GM12878 (cell line): ENCODE data around the gene SUGP2. TPM values are rescaled to one million over a fixed set of nuclear protein-coding genes. Genes with fewer than 3 reads are reported as not detected.

ENCODE experiments used
- ATAC-seq: fragments of 200-7000 bp; cut with Tn5 transposase; 3 replicates; pipeline ENCODE4 v1.9.1; 2020; ENCODE audit warnings: mild to moderate bottlenecking, moderate library complexity
- BruUV-seq: library from RNA; stranded (reverse); fragments of 400-500 nt; replicated peaks from 2 replicates; lab custom pipeline; 2021; lab: Mats Ljungman, UMichigan
- CTCF ChIA-PET: fragments of 300-600 bp; sonication (Branson Sonifier 250); formaldehyde crosslinking; extraction: SDS; loops from one replicate; lab custom pipeline; 2021; ENCODE audit warnings: inconsistent platforms; lab: Yijun Ruan, JAX
- POLR2A ChIA-PET: fragments of 350-600 bp; formaldehyde crosslinking; extraction: SDS; loops from one replicate; lab custom pipeline; 2021; ENCODE audit warnings: inconsistent platforms; lab: Charles Lee
- RAD21 ChIA-PET: fragments of 300-600 bp; sonication (Branson Sonifier 250); formaldehyde crosslinking; loops from one replicate; lab custom pipeline; 2023; ENCODE audit warnings: antibody characterized with exemption; ENCODE audit not compliant: unreplicated experiment; lab: Charles Lee
- SMC1A ChIA-PET: fragments of 300-600 bp; sonication (Branson Sonifier 250); formaldehyde crosslinking; loops from one replicate; lab custom pipeline; 2023; ENCODE audit not compliant: unreplicated experiment, uncharacterized antibody; lab: Charles Lee
- DNase-seq: peaks from one replicate; pipeline ENCODE4 v3.0.0-alpha.2; 2011; ENCODE audit warnings: low read depth, low spot score
- FAIRE-seq: peaks from 3 replicates; lab custom pipeline; 2011; peaks lifted over from hg19 to GRCh38; lab: Jason Lieb, UNC
- H2AFZ ChIP-seq: 2 replicates; pipeline ENCODE4 v1.6.0; 2011; ENCODE audit warnings: low read depth, low read length, control low read depth; ENCODE audit not compliant: control insufficient read depth
- H3K27ac ChIP-seq: 2 replicates; pipeline ENCODE4 v1.5.1; 2011; ENCODE audit warnings: control low read depth; ENCODE audit not compliant: control insufficient read depth, insufficient read depth
- H3K27me3 ChIP-seq, 2 experiments: replicated peaks in 1 of 2; 2 replicates each; pipeline versions ENCODE4 v1.6.0 to v1.6.1; 2011; ENCODE audit warnings: low read length in 1 of 2; ENCODE audit not compliant: control insufficient read depth in 2 of 2, insufficient read depth in 2 of 2
- H3K36me3 ChIP-seq, 2 experiments: 2 replicates each; pipeline ENCODE4 v1.5.1; 2011; ENCODE audit warnings: low read length in 1 of 2; ENCODE audit not compliant: control insufficient read depth in 2 of 2, insufficient read depth in 2 of 2
- H3K4me1 ChIP-seq: 2 replicates; pipeline ENCODE4 v1.6.1; 2011; ENCODE audit warnings: mild to moderate bottlenecking, low read length, moderate library complexity, mixed read lengths; ENCODE audit not compliant: control insufficient read depth, insufficient read depth
- H3K4me2 ChIP-seq: 2 replicates; pipeline ENCODE4 v1.6.0; 2011; ENCODE audit warnings: control low read depth; ENCODE audit not compliant: control insufficient read depth, insufficient read depth
- H3K4me3 ChIP-seq: fragments of 200-600 bp; sonication (generic); 2 replicates; pipeline ENCODE4 v1.5.1; 2016
- H3K79me2 ChIP-seq: 2 replicates; pipeline ENCODE4 v1.6.0; 2011; ENCODE audit warnings: low read length; ENCODE audit not compliant: control insufficient read depth, insufficient read depth
- H3K9ac ChIP-seq: 2 replicates; pipeline ENCODE4 v1.8.0; 2011; ENCODE audit warnings: low read length, control low read depth, mixed read lengths; ENCODE audit not compliant: control insufficient read depth, insufficient read depth
- H3K9me3 ChIP-seq: replicated peaks from 3 replicates; pipeline ENCODE4 v1.5.1; 2011; ENCODE audit warnings: mild to moderate bottlenecking, low read length; ENCODE audit not compliant: control insufficient read depth, insufficient read depth
- H4K20me1 ChIP-seq: 2 replicates; pipeline ENCODE4 v1.6.0; 2011; ENCODE audit not compliant: control insufficient read depth, insufficient read depth
- HDAC2 ChIP-seq: fragments of 200-600 bp; sonication (generic); IDR thresholded peaks from 2 replicates; pipeline ENCODE4 v1.6.1; 2017
- MEF2B ChIP-seq: fragments of 450-650 bp; IDR thresholded peaks from 2 replicates; pipeline ENCODE4 v1.6.1; 2018; ENCODE audit warnings: mild to moderate bottlenecking, moderate library complexity; ENCODE audit not compliant: partially characterized antibody, poor library complexity, severe bottlenecking
- SIN3A ChIP-seq: IDR thresholded peaks from 2 replicates; pipeline ENCODE4 v1.6.1; 2012; ENCODE audit warnings: low read depth, low read length, improper control_type of control experiment
- SIX5 ChIP-seq: IDR thresholded peaks from 2 replicates; pipeline ENCODE4 v1.6.1; 2011; ENCODE audit warnings: mild to moderate bottlenecking, low read depth, low read length, moderate library complexity; ENCODE audit not compliant: severe bottlenecking
- SMAD1 ChIP-seq: fragments of 450-650 bp; IDR thresholded peaks from 2 replicates; pipeline ENCODE4 v1.6.1; 2018; ENCODE audit warnings: mild to moderate bottlenecking, low read depth; ENCODE audit not compliant: partially characterized antibody
- SREBF2 ChIP-seq: IDR thresholded peaks from 2 replicates; pipeline ENCODE4 v1.6.1; 2012; ENCODE audit warnings: mild to moderate bottlenecking, low read length
- YBX1 ChIP-seq: fragments of 450-650 bp; IDR thresholded peaks from 2 replicates; pipeline ENCODE4 v1.6.1; 2016; ENCODE audit warnings: antibody characterized with exemption
- ZNF384 ChIP-seq: IDR thresholded peaks from 2 replicates; pipeline ENCODE4 v1.6.1; 2012; ENCODE audit warnings: low read depth, mild to moderate bottlenecking, low read length, improper control_type of control experiment, borderline replicate concordance
- ZSCAN29 ChIP-seq: fragments of 450-650 bp; IDR thresholded peaks from 2 replicates; pipeline ENCODE4 v1.6.1; 2017; ENCODE audit warnings: mild to moderate bottlenecking, moderate library complexity
- ZZZ3 ChIP-seq: IDR thresholded peaks from 2 replicates; pipeline ENCODE4 v1.6.1; 2011; ENCODE audit warnings: low read depth; ENCODE audit not compliant: control insufficient read depth, insufficient read length
- whole genome bisulfite sequencing: methylation state at CpG from one replicate; pipeline ENCODE4 v1.1.6; 2016; ENCODE audit warnings: low lambda C conversion rate; ENCODE audit not compliant: insufficient replicate concordance, insufficient coverage; ENCODE audit errors: missing lambda C conversion rate; 5-methylcytosine and 5-hydroxymethylcytosine counted together
- in situ Hi-C: fragments of 300-500 bp; cut with MboI; formaldehyde crosslinking; loops from 9 replicates; pipeline ENCODE4 v1.14.3; 2018; ENCODE audit warnings: mixed read lengths
- intact Hi-C: fragments of 100-400 bp; cut with micrococcal nuclease; formaldehyde crosslinking; loops from one replicate; pipeline ENCODE4 v1.14.2; 2022; ENCODE audit not compliant: unreplicated experiment
- polyA plus RNA-seq, 11 experiments: library from polyadenylated mRNA; depleted of rRNA in 4 of 11; unstranded in 6 of 11; stranded (reverse) in 5 of 11; fragments of >200 nt; fragmentation: Nextera tagmentation in 4 of 11; fragmentation: Illumina TruSeq in 1 of 11; extraction: Ambion mirVana in 4 of 11; extraction: Trizol in 1 of 11; gene quantifications; 1 replicate in 1 of 11; 2 replicates in 10 of 11; pipeline versions ENCODE4 v1.2.1 to v1.2.3, GENCODE V29; 2011 to 2016; ENCODE audit warnings: inconsistent platforms in 2 of 11, missing spikeins in 2 of 11, low read depth in 1 of 11
- total RNA-seq, 4 experiments: library from RNA; depleted of rRNA in 3 of 4; stranded (reverse); fragments of >200 nt in 3 of 4; fragmentation: Illumina TruSeq in 1 of 4; extraction: Trizol in 1 of 4; gene quantifications; 2 replicates each; pipeline versions ENCODE4 v1.2.1 to v1.2.3, GENCODE V29; 2013 to 2021
- TF ChIP-seq, protein P1 (sequence below): fragments of 450-650 bp; formaldehyde crosslinking; IDR thresholded peaks from 2 replicates; pipeline ENCODE4 v1.4.0; 2020; ENCODE audit warnings: mild to moderate bottlenecking, moderate library complexity

Gene SUGP2
- total and polyA plus RNA-seq, 10 of the 15 experiments (the other 5 are each of a cell fraction or from before 2014, with no cell fraction given): 15.0 to 120 (median 57.2) TPM

DNA sequence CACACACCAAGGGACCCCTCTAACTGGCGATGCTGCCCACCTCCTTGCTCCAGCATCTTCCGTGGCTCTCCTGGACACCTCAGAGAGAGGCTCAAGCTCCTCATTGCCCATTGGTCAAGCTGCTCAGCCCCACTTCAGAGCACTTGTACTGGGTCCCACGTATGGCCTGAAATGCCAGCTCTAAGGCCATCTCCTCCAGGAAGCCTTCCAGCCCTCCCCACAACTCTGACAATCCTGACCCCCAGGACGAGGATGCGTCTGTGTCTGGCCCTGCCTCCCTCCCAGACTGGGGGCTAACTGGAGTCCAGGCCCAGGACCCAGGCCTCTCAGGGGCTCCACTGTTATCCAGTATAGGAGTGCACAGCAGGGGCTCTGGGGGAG is 84.4 kb downstream of the SUGP2 start (continued):
- TF ChIP-seq, protein P1, sequence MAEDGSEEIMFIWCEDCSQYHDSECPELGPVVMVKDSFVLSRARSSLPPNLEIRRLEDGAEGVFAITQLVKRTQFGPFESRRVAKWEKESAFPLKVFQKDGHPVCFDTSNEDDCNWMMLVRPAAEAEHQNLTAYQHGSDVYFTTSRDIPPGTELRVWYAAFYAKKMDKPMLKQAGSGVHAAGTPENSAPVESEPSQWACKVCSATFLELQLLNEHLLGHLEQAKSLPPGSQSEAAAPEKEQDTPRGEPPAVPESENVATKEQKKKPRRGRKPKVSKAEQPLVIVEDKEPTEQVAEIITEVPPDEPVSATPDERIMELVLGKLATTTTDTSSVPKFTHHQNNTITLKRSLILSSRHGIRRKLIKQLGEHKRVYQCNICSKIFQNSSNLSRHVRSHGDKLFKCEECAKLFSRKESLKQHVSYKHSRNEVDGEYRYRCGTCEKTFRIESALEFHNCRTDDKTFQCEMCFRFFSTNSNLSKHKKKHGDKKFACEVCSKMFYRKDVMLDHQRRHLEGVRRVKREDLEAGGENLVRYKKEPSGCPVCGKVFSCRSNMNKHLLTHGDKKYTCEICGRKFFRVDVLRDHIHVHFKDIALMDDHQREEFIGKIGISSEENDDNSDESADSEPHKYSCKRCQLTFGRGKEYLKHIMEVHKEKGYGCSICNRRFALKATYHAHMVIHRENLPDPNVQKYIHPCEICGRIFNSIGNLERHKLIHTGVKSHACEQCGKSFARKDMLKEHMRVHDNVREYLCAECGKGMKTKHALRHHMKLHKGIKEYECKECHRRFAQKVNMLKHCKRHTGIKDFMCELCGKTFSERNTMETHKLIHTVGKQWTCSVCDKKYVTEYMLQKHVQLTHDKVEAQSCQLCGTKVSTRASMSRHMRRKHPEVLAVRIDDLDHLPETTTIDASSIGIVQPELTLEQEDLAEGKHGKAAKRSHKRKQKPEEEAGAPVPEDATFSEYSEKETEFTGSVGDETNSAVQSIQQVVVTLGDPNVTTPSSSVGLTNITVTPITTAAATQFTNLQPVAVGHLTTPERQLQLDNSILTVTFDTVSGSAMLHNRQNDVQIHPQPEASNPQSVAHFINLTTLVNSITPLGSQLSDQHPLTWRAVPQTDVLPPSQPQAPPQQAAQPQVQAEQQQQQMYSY (CRISPR knock-in tag): no peak
- no peak for TF ChIP-seq SREBF2
- no peak for TF ChIP-seq SMAD1
- TF ChIP-seq YBX1: no peak
- TF ChIP-seq SIX5: no peak

DNA sequence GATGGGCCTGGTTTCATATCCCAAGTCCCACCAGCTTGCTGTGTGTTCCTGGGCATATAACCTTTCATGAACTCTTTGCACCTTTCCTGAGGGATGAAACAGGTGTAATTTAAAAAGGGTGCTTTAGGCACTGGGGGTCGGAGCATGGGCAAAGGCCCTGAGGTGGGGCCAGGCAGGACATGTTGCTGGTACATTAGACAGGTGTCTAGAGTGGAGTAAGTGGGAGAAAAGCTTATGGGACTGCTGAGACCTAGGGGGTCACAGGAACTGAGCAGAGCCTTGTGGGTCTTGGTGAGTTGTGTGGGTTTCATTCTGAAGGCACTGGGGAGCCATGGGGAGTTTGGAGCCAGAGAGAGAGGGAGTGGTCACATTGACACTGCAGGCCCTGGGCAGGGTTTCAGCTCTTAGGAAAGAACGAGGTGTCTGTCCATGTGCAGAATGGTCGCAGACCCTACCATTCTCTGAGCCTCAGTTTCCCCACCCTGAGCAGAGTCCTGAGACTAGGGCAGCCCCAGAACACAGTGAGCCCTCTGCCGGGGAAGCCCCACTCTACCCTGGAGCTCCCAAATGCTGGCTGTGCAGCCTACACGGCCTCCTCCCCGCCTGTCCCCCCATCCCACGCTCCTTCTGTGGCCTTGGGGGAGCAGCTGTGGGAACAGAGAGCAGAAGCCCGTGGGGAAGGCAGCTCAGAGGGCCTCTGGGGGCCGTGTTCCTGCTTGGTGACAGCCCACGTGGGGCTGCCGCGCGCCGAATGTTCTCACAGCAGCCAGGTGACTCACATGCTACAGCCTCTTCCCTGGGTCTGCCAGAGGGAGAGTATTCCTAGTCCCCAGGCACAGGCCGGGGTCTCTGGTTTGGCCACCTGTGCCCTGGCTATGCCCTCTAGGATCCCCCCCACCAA is 85.0 kb downstream of the SUGP2 start:
- ATAC-seq: no peak
- ChIA-PET POLR2A (no interaction called here), SMC1A (interaction anchor here (0.6 to 0.9 kb wide), 3 partner anchors 39 to 874 kb away, joined by 3 to 4 read pairs (median 3); no protein-coding TSS in a partner anchor), RAD21 (interaction anchor here (1.4 kb wide), 1 partner anchor 11 kb away, joined by 5 read pairs; no protein-coding TSS in a partner anchor), CTCF (no interaction called here)
- Histone ChIP-seq H3K4me2 (no peak overlapping the region), H4K20me1 (no peaks in the 10 kb centered on the region), H3K27ac (no peak overlapping the region), H3K9ac (no peak overlapping the region), H3K79me2 (no peaks in the 10 kb centered on the region), H3K27me3 (no peaks in the 10 kb centered on the region), H3K4me1 (peaks cover 14% of the 10 kb centered on the region), H3K4me3 (no peak overlapping the region), H3K9me3 (no peaks in the 10 kb centered on the region), H2AFZ (no peak overlapping the region), H3K36me3 (no peaks in the 10 kb centered on the region)
- no peak for DNase-seq
- TF ChIP-seq ZZZ3 (no peak), SIN3A (no peak), ZNF384 (no peak), HDAC2 (no peak), MEF2B (peak; percentile 68), ZSCAN29 (no peak)
- in situ Hi-C loops (no loop called here), intact Hi-C loops (no loop called here)
- no peak for FAIRE-seq
- WGBS: 31% methylated on average over 13 of the region's 15 CpGs
- BruUV-seq: no TSS peak
